ENCODE measurements around the gene HILPDA.

The HILPDA gene

DNA sequence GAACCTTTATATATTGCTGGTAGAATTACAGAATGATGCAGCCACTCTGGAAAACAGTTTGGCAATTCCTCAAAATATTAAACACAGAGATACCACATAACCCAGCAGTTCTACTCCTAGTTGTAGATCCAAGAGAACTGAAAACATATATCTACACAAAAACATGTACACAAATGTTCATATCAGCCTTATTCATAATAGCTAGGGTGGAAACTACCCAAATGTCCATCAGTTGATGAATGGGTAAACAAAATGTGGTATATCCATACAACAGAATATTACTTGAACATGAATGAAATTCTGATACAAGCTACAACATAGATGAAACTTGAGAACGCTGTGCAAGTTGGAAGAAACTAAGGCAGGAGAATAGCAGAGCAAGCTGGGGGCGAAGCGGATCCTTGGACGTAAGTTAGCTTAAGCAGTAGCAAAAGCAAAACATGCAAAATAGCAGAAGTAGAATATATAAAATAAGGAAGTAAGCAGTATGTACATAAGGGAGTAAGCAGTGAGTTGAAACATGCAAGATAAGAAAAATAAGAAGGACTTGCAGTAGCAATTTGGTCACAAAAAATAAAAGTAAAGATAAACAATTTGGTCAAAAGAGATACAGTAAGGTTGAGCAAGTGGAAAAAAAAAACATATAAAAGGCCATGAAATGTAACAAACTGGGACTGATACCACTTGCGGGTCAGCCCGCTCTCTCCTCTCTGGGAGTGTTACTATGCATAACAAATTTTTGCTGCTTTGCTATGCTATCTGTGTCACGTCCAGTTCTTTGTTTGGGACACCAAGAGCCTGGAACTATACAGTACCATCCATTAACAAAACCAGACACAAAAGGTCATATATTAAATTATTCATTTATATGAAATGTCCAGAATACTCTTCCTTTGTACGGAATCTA is 18.0 kb upstream of the HILPDA start:
- peak; percentile 88 for TF ChIP-seq ZNF8 (CRISPR knock-in tag; IDR thresholded peaks at IDR 0.05)
- TF ChIP-seq, protein P1, sequence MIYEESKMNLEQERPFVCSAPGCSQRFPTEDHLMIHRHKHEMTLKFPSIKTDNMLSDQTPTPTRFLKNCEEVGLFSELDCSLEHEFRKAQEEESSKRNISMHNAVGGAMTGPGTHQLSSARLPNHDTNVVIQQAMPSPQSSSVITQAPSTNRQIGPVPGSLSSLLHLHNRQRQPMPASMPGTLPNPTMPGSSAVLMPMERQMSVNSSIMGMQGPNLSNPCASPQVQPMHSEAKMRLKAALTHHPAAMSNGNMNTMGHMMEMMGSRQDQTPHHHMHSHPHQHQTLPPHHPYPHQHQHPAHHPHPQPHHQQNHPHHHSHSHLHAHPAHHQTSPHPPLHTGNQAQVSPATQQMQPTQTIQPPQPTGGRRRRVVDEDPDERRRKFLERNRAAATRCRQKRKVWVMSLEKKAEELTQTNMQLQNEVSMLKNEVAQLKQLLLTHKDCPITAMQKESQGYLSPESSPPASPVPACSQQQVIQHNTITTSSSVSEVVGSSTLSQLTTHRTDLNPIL (CRISPR knock-in tag; IDR thresholded peaks at IDR 0.05; ENCODE audit: low read depth), result no peak
- ATAC-seq, result no peak

DNA sequence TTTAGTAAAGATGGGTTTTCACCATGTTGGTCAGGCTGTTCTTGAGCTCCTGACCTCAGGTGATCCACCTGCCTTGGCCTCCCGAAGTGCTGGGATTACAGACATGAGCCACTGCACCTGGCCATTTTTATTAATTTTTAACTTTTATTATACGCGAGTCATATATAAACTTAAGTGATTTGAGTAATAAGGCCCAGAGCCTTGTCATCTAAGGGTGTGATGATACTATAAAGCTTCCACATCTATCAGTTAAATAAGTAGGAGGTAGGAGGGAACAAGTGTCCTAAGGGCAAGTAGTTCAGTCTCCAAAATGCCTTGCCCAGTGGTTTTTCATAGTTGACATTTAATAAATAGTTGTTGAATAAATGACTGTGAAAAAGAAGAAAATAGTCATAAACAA is 13.3 kb upstream of the HILPDA start:
- ATAC-seq, result no peak

DNA sequence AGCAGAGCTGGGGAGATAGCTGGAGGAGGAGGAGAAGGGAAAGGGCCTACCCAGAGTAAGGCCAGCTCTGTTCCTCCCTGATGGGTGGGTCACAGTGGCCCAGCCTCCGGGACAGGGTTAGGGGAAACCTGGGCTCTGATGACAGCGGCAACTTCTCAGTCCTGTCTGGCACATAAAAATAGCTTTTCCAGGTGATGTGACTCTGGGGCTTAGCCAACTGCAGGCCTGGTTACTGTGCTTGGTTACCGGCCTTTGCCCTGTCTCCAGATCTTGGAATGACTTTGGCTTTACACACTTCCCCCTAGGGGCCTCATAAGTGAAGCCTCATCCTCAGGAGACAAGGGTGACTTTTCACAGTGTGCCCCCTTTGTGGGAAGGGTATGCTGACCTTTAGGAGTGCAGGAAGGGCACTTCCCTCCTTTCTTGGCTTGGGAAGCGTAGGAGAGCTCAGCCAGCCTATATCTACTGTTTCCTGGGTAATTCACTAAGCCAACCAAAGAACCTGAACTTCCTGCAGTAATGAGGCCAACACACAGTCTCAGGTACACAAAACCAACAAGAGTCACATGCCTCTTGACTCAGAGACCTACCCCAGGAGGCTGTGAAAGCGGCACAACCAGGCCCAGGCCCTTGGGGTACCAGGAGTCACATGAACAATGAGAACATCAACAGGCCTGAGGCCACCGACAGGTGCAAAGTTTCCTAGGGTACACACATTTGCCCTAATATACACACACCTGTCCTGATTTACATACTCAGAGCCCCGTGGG is 11.7 kb upstream of the HILPDA start:
- 0 out of 3 replicates have a peak, but pooled peaks have one; percentile 28 for ATAC-seq
- TF ChIP-seq OSR1 (CRISPR knock-in tag; IDR thresholded peaks at IDR 0.05) (no peak), ZNF8 (CRISPR knock-in tag; IDR thresholded peaks at IDR 0.05) (no peak), CSDC2 (CRISPR knock-in tag; IDR thresholded peaks at IDR 0.05) (no peak), PPARA (CRISPR knock-in tag; IDR thresholded peaks at IDR 0.05; ENCODE audit: borderline replicate concordance) (no peak), BACH2 (CRISPR knock-in tag; IDR thresholded peaks at IDR 0.05; ENCODE audit: borderline replicate concordance) (no peak), ZFP3 (CRISPR knock-in tag; IDR thresholded peaks at IDR 0.05) (no peak), ZC3H10 (CRISPR knock-in tag; IDR thresholded peaks at IDR 0.05) (no peak), ESRRG (CRISPR knock-in tag; IDR thresholded peaks at IDR 0.05) (no peak), ZNF565 (CRISPR knock-in tag; conservative IDR thresholded peaks at IDR 0.05; ENCODE audit: low read depth) (no peak), ZNF70 (CRISPR knock-in tag; IDR thresholded peaks at IDR 0.05) (no peak)
- TF ChIP-seq, protein P1 (CRISPR knock-in tag; IDR thresholded peaks at IDR 0.05; ENCODE audit: low read depth), result no peak
- TF ChIP-seq, protein P2, sequence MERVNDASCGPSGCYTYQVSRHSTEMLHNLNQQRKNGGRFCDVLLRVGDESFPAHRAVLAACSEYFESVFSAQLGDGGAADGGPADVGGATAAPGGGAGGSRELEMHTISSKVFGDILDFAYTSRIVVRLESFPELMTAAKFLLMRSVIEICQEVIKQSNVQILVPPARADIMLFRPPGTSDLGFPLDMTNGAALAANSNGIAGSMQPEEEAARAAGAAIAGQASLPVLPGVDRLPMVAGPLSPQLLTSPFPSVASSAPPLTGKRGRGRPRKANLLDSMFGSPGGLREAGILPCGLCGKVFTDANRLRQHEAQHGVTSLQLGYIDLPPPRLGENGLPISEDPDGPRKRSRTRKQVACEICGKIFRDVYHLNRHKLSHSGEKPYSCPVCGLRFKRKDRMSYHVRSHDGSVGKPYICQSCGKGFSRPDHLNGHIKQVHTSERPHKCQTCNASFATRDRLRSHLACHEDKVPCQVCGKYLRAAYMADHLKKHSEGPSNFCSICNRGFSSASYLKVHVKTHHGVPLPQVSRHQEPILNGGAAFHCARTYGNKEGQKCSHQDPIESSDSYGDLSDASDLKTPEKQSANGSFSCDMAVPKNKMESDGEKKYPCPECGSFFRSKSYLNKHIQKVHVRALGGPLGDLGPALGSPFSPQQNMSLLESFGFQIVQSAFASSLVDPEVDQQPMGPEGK (CRISPR knock-in tag; IDR thresholded peaks at IDR 0.05; ENCODE audit: borderline replicate concordance), result no peak

More for the DNA sequence above, 13.3 kb upstream of the HILPDA start:
- TF ChIP-seq PPARA (CRISPR knock-in tag; IDR thresholded peaks at IDR 0.05; ENCODE audit: borderline replicate concordance) (no peak), OSR1 (CRISPR knock-in tag; IDR thresholded peaks at IDR 0.05) (no peak), ZFP3 (CRISPR knock-in tag; IDR thresholded peaks at IDR 0.05) (no peak), ZC3H10 (CRISPR knock-in tag; IDR thresholded peaks at IDR 0.05) (no peak), TCF4 (CRISPR knock-in tag; IDR thresholded peaks at IDR 0.05; ENCODE audit: borderline replicate concordance) (no peak), SNAI2 (CRISPR knock-in tag; IDR thresholded peaks at IDR 0.05) (no peak), GLIS3 (CRISPR knock-in tag; IDR thresholded peaks at IDR 0.05) (no peak), ZFP30 (CRISPR knock-in tag; IDR thresholded peaks at IDR 0.05) (no peak), TOX (CRISPR knock-in tag; IDR thresholded peaks at IDR 0.05; ENCODE audit: borderline replicate concordance) (no peak), ZNF70 (CRISPR knock-in tag; IDR thresholded peaks at IDR 0.05) (no peak), BACH2 (CRISPR knock-in tag; IDR thresholded peaks at IDR 0.05; ENCODE audit: borderline replicate concordance) (no peak), ARNTL (CRISPR knock-in tag; IDR thresholded peaks at IDR 0.05; ENCODE audit: borderline replicate concordance, low read depth) (no peak), CSDC2 (CRISPR knock-in tag; IDR thresholded peaks at IDR 0.05) (no peak), ISL1 (CRISPR knock-in tag; IDR thresholded peaks at IDR 0.05) (no peak), ZNF565 (CRISPR knock-in tag; conservative IDR thresholded peaks at IDR 0.05; ENCODE audit: low read depth) (no peak), ZNF8 (CRISPR knock-in tag; IDR thresholded peaks at IDR 0.05) (no peak)
- TF ChIP-seq, protein P2 (CRISPR knock-in tag; IDR thresholded peaks at IDR 0.05; ENCODE audit: borderline replicate concordance), result no peak
- TF ChIP-seq, protein P3, sequence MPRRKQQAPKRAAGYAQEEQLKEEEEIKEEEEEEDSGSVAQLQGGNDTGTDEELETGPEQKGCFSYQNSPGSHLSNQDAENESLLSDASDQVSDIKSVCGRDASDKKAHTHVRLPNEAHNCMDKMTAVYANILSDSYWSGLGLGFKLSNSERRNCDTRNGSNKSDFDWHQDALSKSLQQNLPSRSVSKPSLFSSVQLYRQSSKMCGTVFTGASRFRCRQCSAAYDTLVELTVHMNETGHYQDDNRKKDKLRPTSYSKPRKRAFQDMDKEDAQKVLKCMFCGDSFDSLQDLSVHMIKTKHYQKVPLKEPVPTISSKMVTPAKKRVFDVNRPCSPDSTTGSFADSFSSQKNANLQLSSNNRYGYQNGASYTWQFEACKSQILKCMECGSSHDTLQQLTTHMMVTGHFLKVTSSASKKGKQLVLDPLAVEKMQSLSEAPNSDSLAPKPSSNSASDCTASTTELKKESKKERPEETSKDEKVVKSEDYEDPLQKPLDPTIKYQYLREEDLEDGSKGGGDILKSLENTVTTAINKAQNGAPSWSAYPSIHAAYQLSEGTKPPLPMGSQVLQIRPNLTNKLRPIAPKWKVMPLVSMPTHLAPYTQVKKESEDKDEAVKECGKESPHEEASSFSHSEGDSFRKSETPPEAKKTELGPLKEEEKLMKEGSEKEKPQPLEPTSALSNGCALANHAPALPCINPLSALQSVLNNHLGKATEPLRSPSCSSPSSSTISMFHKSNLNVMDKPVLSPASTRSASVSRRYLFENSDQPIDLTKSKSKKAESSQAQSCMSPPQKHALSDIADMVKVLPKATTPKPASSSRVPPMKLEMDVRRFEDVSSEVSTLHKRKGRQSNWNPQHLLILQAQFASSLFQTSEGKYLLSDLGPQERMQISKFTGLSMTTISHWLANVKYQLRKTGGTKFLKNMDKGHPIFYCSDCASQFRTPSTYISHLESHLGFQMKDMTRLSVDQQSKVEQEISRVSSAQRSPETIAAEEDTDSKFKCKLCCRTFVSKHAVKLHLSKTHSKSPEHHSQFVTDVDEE (CRISPR knock-in tag; IDR thresholded peaks at IDR 0.05), result no peak
- TF ChIP-seq, protein P4, sequence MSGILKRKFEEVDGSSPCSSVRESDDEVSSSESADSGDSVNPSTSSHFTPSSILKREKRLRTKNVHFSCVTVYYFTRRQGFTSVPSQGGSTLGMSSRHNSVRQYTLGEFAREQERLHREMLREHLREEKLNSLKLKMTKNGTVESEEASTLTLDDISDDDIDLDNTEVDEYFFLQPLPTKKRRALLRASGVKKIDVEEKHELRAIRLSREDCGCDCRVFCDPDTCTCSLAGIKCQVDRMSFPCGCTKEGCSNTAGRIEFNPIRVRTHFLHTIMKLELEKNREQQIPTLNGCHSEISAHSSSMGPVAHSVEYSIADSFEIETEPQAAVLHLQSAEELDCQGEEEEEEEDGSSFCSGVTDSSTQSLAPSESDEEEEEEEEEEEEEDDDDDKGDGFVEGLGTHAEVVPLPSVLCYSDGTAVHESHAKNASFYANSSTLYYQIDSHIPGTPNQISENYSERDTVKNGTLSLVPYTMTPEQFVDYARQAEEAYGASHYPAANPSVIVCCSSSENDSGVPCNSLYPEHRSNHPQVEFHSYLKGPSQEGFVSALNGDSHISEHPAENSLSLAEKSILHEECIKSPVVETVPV (CRISPR knock-in tag; IDR thresholded peaks at IDR 0.05), result no peak
